GM23338 (cell line): ENCODE results near the gene CACNA1D. TPM values are rescaled to one million over a fixed set of nuclear protein-coding genes. Genes with fewer than 3 reads are reported as not detected.

Source experiments
- ATAC-seq: fragments of 200-7000 bp; cut with Tn5 transposase; 3 replicates; pipeline ENCODE4 v1.9.1; 2020
- DNase-seq: peaks from one replicate; pipeline ENCODE4 v3.0.0-alpha.2; 2015; ENCODE audit warnings: low spot score
- H2AFZ ChIP-seq: fragments of 200-600 bp; sonication (generic); 2 replicates; pipeline ENCODE4 v1.8.0; 2016; ENCODE audit warnings: antibody characterized with exemption, mild to moderate bottlenecking, moderate library complexity
- H3F3A ChIP-seq: fragments of 200-600 bp; sonication (generic); replicated peaks from 2 replicates; pipeline ENCODE4 v1.8.0; 2017; ENCODE audit warnings: antibody characterized with exemption, mixed run types, low read depth
- H3K27ac ChIP-seq: fragments of 200-600 bp; sonication (generic); 2 replicates; pipeline ENCODE4 v1.6.1; 2016; ENCODE audit warnings: low read depth
- H3K27me3 ChIP-seq: fragments of 200-600 bp; sonication (generic); 2 replicates; pipeline ENCODE4 v1.8.0; 2016; ENCODE audit warnings: mild to moderate bottlenecking, mixed run types, moderate library complexity; ENCODE audit not compliant: insufficient read depth
- H3K36me3 ChIP-seq: fragments of 200-600 bp; sonication (generic); 2 replicates; pipeline ENCODE4 v1.8.0; 2016; ENCODE audit warnings: mild to moderate bottlenecking; ENCODE audit not compliant: insufficient read depth
- H3K4me1 ChIP-seq: fragments of 200-600 bp; sonication (generic); 2 replicates; pipeline ENCODE4 v1.8.0; 2016; ENCODE audit warnings: mild to moderate bottlenecking, moderate library complexity; ENCODE audit not compliant: insufficient read depth
- H3K4me2 ChIP-seq: fragments of 200-600 bp; sonication (generic); 2 replicates; pipeline ENCODE4 v1.7.1; 2017; ENCODE audit warnings: mixed run types
- H3K4me3 ChIP-seq: fragments of 200-600 bp; sonication (generic); 2 replicates; pipeline ENCODE4 v1.6.1; 2016; ENCODE audit warnings: mixed run types
- H3K79me2 ChIP-seq: fragments of 200-600 bp; sonication (generic); replicated peaks from 2 replicates; pipeline ENCODE4 v1.8.0; 2017; ENCODE audit warnings: mild to moderate bottlenecking; ENCODE audit not compliant: insufficient read depth
- H3K9me2 ChIP-seq: fragments of 200-600 bp; sonication (generic); 2 replicates; pipeline ENCODE4 v1.8.0; 2017; ENCODE audit not compliant: insufficient read depth
- H4K20me1 ChIP-seq: fragments of 200-600 bp; sonication (generic); replicated peaks from 2 replicates; pipeline ENCODE4 v1.8.0; 2017; ENCODE audit warnings: mild to moderate bottlenecking; ENCODE audit not compliant: insufficient read depth
- H3K27ac Mint-ChIP-seq: 2 replicates; pipeline ENCODE4 v1.8.0; 2020; ENCODE audit warnings: inconsistent platforms, mild to moderate bottlenecking, moderate library complexity, mixed read lengths
- H3K27me3 Mint-ChIP-seq: 3 replicates; pipeline ENCODE4 v1.8.0; 2022; ENCODE audit warnings: low read depth, mild to moderate bottlenecking, moderate library complexity, mixed read lengths, inconsistent platforms; ENCODE audit not compliant: insufficient read depth, poor library complexity
- H3K36me3 Mint-ChIP-seq: 3 replicates; pipeline ENCODE4 v1.8.0; 2021; ENCODE audit warnings: low read depth, mild to moderate bottlenecking, inconsistent platforms, moderate library complexity, mixed read lengths
- H3K4me1 Mint-ChIP-seq: 3 replicates; pipeline ENCODE4 v1.8.0; 2020; ENCODE audit warnings: mild to moderate bottlenecking, inconsistent platforms, mixed read lengths
- H3K4me3 Mint-ChIP-seq: 3 replicates; pipeline ENCODE4 v1.8.0; 2021; ENCODE audit warnings: moderate library complexity, mild to moderate bottlenecking, inconsistent platforms, mixed read lengths
- H3K9me3 Mint-ChIP-seq: 3 replicates; pipeline ENCODE4 v1.8.0; 2020; ENCODE audit warnings: moderate library complexity, mild to moderate bottlenecking, inconsistent platforms, mixed read lengths
- CREB1 ChIP-seq: fragments of 250-450 bp; sonication (Bioruptor Pico); IDR thresholded peaks from 2 replicates; pipeline ENCODE4 v1.5.0; 2020; ENCODE audit warnings: low read depth, mild to moderate bottlenecking, moderate library complexity
- CTCF ChIP-seq, 2 experiments: fragments of 200-600 bp in 1 of 2; sonication (generic) in 1 of 2; conservative IDR thresholded peaks; 2 replicates each; pipeline versions ENCODE4 v1.5.1 to v1.6.1; 2016 to 2017; ENCODE audit warnings: antibody characterized with exemption in 2 of 2, low read depth in 2 of 2, mild to moderate bottlenecking in 2 of 2, moderate library complexity in 1 of 2
- ETS1 ChIP-seq: IDR thresholded peaks from 2 replicates; pipeline ENCODE4 v1.6.1; 2016; ENCODE audit warnings: antibody characterized with exemption
- EZH2 ChIP-seq: fragments of 200-600 bp; sonication (generic); IDR thresholded peaks from one replicate; pipeline ENCODE4 v1.8.0; 2017; ENCODE audit warnings: antibody characterized with exemption, mild to moderate bottlenecking, low read depth; ENCODE audit not compliant: unreplicated experiment
- EZH2phosphoT487 ChIP-seq: fragments of 200-600 bp; sonication (generic); IDR thresholded peaks from one replicate; pipeline ENCODE4 v1.8.1; 2018; ENCODE audit warnings: antibody characterized with exemption; ENCODE audit not compliant: unreplicated experiment
- JUNB ChIP-seq: IDR thresholded peaks from one replicate; pipeline ENCODE4 v1.6.1; 2016; ENCODE audit warnings: antibody characterized with exemption; ENCODE audit not compliant: unreplicated experiment
- NANOG ChIP-seq: IDR thresholded peaks from 2 replicates; pipeline ENCODE4 v1.6.1; 2016; ENCODE audit warnings: antibody characterized with exemption, borderline replicate concordance
- POLR2AphosphoS5 ChIP-seq: IDR thresholded peaks from 2 replicates; pipeline ENCODE4 v1.6.1; 2016; ENCODE audit warnings: antibody characterized with exemption, low read depth
- REST ChIP-seq: IDR thresholded peaks from one replicate; pipeline ENCODE4 v1.6.1; 2018; ENCODE audit warnings: antibody characterized with exemption; ENCODE audit not compliant: unreplicated experiment
- STAT1 ChIP-seq: IDR thresholded peaks from one replicate; pipeline ENCODE4 v1.6.1; 2016; ENCODE audit warnings: antibody characterized with exemption; ENCODE audit not compliant: unreplicated experiment
- ZNF114 ChIP-seq: fragments of 250-450 bp; sonication (Bioruptor Pico); IDR thresholded peaks from 2 replicates; pipeline ENCODE4 v1.5.0; 2020; ENCODE audit warnings: mild to moderate bottlenecking, moderate library complexity
- ZNF331 ChIP-seq: fragments of 250-450 bp; sonication (Bioruptor Pico); IDR thresholded peaks from 2 replicates; pipeline ENCODE4 v1.5.0; 2020; ENCODE audit warnings: low read depth, mild to moderate bottlenecking, moderate library complexity
- ZNF462 ChIP-seq: fragments of 250-450 bp; sonication (Bioruptor Pico); IDR thresholded peaks from 2 replicates; pipeline ENCODE4 v1.5.0; 2020; ENCODE audit warnings: mild to moderate bottlenecking, moderate library complexity
- polyA plus RNA-seq: library from polyadenylated mRNA; unstranded; fragments of >200 nt; fragmentation: Nextera tagmentation; extraction: Ambion mirVana; gene quantifications from 2 replicates; pipeline ENCODE4 v1.2.1, GENCODE V29; 2016
- total RNA-seq: library from RNA; depleted of rRNA; stranded (reverse); fragments of >200 nt; shearing (Covaris generic); gene quantifications from 2 replicates; pipeline ENCODE4 v1.2.3, GENCODE V29; 2014

The CACNA1D gene
- total and polyA plus RNA-seq, 2 experiments from 2014 or later: 1.7 to 1.8 TPM

GRCh38 chr3:53641397-53641796 is 147.0 kb downstream of the CACNA1D start (continued):
- TF ChIP-seq EZH2phosphoT487 (no peak), POLR2AphosphoS5 (no peak)

GRCh38 chr3:53642211-53642610 is 147.8 kb downstream of the CACNA1D start:
- no peak for TF ChIP-seq REST
- no peak for TF ChIP-seq STAT1
- TF ChIP-seq ZNF331 (CRISPR knock-in tag): no peak
- TF ChIP-seq ZNF114 (CRISPR knock-in tag): no peak
- no peak for TF ChIP-seq POLR2AphosphoS5
- no peak for TF ChIP-seq JUNB
- TF ChIP-seq ZNF462 (CRISPR knock-in tag): no peak
- no peak for TF ChIP-seq EZH2phosphoT487
- TF ChIP-seq CREB1 (CRISPR knock-in tag): no peak
- TF ChIP-seq ETS1: no peak
- no peak for TF ChIP-seq NANOG
- no peak for TF ChIP-seq EZH2
- no peak for TF ChIP-seq CTCF (conservative IDR thresholded peaks at IDR 0.05; ENCODE audit: low read depth in 2 of 2)
- Histone ChIP-seq H2AFZ (no peak overlapping the region), H3K79me2 (no peaks in the 10 kb centered on the region), H3K27ac (no peak overlapping the region), H3K4me2 (no peak overlapping the region), H3K4me1 (no peaks in the 10 kb centered on the region), H3K36me3 (no peaks in the 10 kb centered on the region), H4K20me1 (no peaks in the 10 kb centered on the region), H3K4me3 (no peak overlapping the region), H3F3A (no peaks in the 10 kb centered on the region), H3K9me2 (no peaks in the 10 kb centered on the region), H3K27me3 (no peaks in the 10 kb centered on the region)
- H3K27ac Mint-ChIP-seq: no peak overlapping the region
- peaks cover 2% of the 10 kb centered on the region for H3K27me3 Mint-ChIP-seq
- H3K4me1 Mint-ChIP-seq: no peaks in the 10 kb centered on the region
- no peak overlapping the region for H3K4me3 Mint-ChIP-seq
- no peaks in the 10 kb centered on the region for H3K9me3 Mint-ChIP-seq
- no peaks in the 10 kb centered on the region for H3K36me3 Mint-ChIP-seq
- ATAC-seq: no peak
- DNase-seq: no peak
